GM10248 (cell line): Measurements from ENCODE around the gene PRKCQ.
"Not testable (repeated sequence)": the region's sequence is repeated elsewhere in the genome, so short reads cannot be mapped to it uniquely, and the experiment has no call there.

Source experiments
- CTCF ChIA-PET: fragments of 300-600 bp; sonication (Branson Sonifier 250); formaldehyde crosslinking; extraction: SDS; loops from one replicate; lab custom pipeline; 2021; ENCODE audit warnings: antibody characterized with exemption; lab: Yijun Ruan, JAX
- POLR2A ChIA-PET: fragments of 350-650 bp; sonication (Branson Sonifier 250); formaldehyde crosslinking; extraction: SDS; loops from one replicate; lab custom pipeline; 2020; ENCODE audit warnings: antibody characterized with exemption; lab: Yijun Ruan, JAX
- DNase-seq: peaks from one replicate; pipeline ENCODE4 v3.0.0; 2012; ENCODE audit errors: extremely low spot score
- TF ChIP-seq, protein P1 (sequence below): IDR thresholded peaks from 2 replicates; pipeline ENCODE4 v1.5.1; 2012; ENCODE audit warnings: mild to moderate bottlenecking, low read depth; ENCODE audit errors: extremely low read depth, missing control alignments, control extremely low read depth

PRKCQ gene

DNA sequence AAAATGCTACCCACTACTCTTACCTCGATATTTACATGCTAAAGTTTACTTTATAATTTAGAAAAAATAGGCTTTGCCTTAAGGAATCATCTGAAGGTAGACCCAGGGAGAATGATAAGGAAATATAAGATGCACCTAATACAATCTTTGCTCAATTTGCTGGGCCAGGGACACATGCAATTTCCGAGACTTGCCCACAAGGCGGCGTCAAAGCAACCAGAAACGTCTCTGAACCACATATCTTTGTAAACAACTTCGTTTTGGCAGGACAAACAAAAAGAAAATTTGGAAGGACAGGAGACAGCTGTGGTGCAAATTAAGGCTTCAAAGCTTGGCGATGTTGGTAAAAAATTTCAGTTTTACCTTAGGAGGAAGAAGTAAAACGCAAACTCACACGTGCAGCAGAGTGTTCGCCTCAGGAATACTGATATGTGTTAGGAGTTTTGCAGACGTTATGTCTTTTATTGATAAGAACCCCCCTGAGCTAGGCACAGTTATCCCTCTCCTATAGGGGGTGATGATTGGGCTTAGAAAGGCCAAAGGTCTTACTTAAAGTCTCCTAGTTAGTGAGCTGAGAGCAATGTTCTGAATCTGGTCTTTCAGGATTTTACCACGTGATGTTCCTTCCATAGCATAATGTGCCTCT lies 134.3 kb downstream of the PRKCQ start:
- ChIA-PET CTCF (interaction anchor here (1.1 to 1.6 kb wide), 7 partner anchors 8 to 222 kb away, joined by 3 to 6 read pairs (median 3); no protein-coding TSS in a partner anchor), POLR2A (no interaction called here)
- TF ChIP-seq, protein P1, sequence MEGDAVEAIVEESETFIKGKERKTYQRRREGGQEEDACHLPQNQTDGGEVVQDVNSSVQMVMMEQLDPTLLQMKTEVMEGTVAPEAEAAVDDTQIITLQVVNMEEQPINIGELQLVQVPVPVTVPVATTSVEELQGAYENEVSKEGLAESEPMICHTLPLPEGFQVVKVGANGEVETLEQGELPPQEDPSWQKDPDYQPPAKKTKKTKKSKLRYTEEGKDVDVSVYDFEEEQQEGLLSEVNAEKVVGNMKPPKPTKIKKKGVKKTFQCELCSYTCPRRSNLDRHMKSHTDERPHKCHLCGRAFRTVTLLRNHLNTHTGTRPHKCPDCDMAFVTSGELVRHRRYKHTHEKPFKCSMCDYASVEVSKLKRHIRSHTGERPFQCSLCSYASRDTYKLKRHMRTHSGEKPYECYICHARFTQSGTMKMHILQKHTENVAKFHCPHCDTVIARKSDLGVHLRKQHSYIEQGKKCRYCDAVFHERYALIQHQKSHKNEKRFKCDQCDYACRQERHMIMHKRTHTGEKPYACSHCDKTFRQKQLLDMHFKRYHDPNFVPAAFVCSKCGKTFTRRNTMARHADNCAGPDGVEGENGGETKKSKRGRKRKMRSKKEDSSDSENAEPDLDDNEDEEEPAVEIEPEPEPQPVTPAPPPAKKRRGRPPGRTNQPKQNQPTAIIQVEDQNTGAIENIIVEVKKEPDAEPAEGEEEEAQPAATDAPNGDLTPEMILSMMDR: peak; percentile 81
- DNase-seq: peak; percentile 58

DNA sequence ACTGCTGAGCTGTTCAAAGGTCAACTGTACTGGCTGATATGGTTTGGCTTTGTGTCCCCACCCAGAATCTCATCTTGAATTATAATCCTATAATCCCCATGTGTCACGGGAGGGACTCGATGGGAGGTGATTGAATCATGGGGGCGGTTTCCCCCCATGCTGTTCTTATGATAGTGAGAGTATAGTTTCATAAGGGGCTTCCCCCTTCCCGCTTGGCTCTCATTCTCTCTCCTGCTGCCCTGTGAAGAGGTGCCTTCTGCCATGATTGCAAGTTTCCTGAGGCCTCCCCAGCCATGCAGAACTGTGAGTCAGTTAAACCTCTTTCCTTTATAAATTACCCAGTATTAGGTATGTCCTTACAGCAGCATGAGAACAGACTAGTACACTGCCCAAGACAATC lies 140.2 kb downstream of the PRKCQ start:
- DNase-seq, POLR2A ChIA-PET, CTCF ChIA-PET: not testable (repeated sequence)

DNA sequence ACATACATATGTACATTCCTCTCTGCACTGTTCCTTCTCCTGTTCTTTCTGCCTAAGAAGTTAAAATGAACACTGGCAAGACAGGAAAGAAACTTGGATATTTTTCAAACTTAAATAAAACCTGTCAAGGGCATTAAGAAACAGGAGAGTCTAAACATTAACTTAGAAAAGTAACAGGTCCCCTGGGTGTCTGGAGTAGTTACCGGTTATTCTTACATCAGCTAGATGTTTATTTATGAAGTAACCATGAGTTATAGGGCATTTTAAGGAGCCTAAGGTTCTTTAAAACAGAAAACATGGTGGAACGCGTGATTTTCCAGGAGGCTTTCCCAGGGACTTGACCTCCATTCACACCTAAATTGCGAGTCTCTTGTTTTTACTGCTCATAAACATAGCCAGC lies 148.2 kb downstream of the PRKCQ start:
- CTCF ChIA-PET: no interaction called here
- TF ChIP-seq, protein P1: no peak
- no peak for DNase-seq
- POLR2A ChIA-PET: no interaction called here

DNA sequence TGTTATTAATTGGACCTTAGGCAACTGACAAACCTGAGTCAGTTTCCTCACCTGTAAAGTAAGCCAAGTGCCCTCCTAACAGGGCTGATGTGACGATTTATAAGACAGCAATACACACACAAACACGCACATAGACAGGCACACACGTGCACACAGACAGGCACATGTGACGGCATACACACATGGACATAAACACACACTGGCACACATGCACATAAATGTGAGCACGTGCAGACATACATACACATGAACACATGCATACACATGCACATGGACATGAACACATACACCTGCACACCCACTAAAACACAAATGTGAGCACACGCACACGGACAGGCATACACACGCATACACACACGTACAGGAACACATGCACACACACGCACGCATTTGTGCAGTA lies 148.9 kb downstream of the PRKCQ start:
- TF ChIP-seq, protein P1: no peak
- POLR2A ChIA-PET: no interaction called here
- DNase-seq: no peak
- CTCF ChIA-PET: no interaction called here

DNA sequence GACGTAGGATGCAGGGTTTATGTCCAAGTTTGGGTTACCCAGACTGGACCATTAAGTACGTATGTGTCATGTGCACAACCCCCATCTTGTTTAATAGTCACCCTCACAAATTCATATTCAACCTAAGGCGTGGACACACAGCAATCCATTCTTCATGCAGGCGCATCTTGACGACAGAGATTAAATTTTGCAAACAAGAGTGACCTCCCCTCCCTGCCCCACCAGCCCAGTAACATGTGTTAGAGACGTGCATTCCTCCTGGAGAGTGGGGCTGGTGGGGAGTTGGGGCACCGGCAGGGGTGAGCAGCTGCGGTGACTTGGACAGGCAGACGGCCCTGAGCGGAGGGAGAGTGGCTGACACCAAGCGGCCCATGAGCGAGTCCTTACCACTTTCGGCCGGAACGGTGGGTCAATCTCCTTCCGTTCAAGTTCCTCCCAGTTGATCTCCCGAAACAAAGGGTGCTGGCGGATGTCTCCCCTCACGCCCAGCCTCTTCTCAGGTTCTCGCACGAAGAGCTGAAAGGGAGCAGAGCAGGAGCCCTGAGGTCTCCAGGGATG lies 149.6 kb downstream of the PRKCQ start:
- TF ChIP-seq, protein P1: no peak
- ChIA-PET CTCF (interaction anchor here (1.2 to 2.5 kb wide), 2 partner anchors 17 to 56 kb away, joined by 3 to 6 read pairs; no protein-coding TSS in a partner anchor), POLR2A (no interaction called here)
- DNase-seq: no peak

DNA sequence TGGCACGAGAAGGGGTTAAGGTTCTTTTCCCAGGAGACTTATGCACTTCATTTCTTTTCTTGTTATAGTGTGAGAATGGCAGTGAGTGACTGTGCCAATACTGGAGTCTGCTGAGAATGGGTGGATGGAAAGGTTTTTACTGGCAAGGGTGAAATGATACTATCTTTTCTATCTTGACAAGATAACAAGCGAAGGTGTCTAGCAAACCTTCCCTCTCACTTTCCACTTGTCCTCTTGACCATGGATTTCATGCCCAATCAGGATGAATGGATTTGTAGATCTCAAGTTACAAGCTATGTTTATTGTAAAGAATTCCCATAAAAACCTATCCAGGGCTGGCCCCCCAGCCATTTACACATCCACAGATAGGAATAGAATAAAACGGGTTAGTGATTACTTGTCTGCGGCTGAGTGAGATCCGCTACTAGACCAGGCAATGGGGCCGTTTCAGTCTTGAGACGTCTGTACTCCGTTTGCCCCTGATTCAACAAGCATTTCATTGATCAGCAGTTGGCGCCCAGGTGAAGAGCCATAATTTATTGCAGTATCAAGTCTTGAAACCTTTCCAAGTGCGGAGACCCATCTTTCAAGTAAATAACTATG lies 152.6 kb downstream of the PRKCQ start:
- CTCF ChIA-PET: no interaction called here

More for the DNA sequence above, 152.6 kb downstream of the PRKCQ start:
- POLR2A ChIA-PET: no interaction called here
- no peak for DNase-seq
- TF ChIP-seq, protein P1: no peak
